ENCODE results near the gene QSOX2.

QSOX2 gene

GRCh38 chr9:136264441-136265405 lies 19.1 kb upstream of the QSOX2 start:
- DNase-seq (ENCODE audit: low spot score) (no peak), ATAC-seq (ENCODE audit: low read depth) (no peak)
- Histone ChIP-seq H3K4me3 (ENCODE audit: severe bottlenecking) (no peak overlapping the region), H3K27ac (ENCODE audit: poor library complexity, severe bottlenecking) (no peak overlapping the region), H3K36me3 (ENCODE audit: low read depth) (no peaks in the 10 kb centered on the region), H3K9me3 (ENCODE audit: severe bottlenecking) (no peaks in the 10 kb centered on the region), H3K4me1 (ENCODE audit: insufficient read depth, poor library complexity, severe bottlenecking) (no peaks in the 10 kb centered on the region), H3K27me3 (ENCODE audit: insufficient read depth, poor library complexity, severe bottlenecking) (peaks cover 4% of the 10 kb centered on the region)
- no peak for TF ChIP-seq CTCF (IDR thresholded peaks at IDR 0.05; ENCODE audit: poor library complexity, severe bottlenecking)

GRCh38 chr9:136264031-136264430 lies 18.4 kb upstream of the QSOX2 start:
- ATAC-seq (ENCODE audit: low read depth) (no peak), DNase-seq (ENCODE audit: low spot score) (no peak)
- Histone ChIP-seq H3K36me3 (ENCODE audit: low read depth) (no peaks in the 10 kb centered on the region), H3K4me1 (ENCODE audit: insufficient read depth, poor library complexity, severe bottlenecking) (no peaks in the 10 kb centered on the region), H3K9me3 (ENCODE audit: severe bottlenecking) (no peaks in the 10 kb centered on the region), H3K27ac (ENCODE audit: poor library complexity, severe bottlenecking) (no peak overlapping the region), H3K27me3 (ENCODE audit: insufficient read depth, poor library complexity, severe bottlenecking) (peaks cover 4% of the 10 kb centered on the region), H3K4me3 (ENCODE audit: severe bottlenecking) (no peak overlapping the region)
- no peak for TF ChIP-seq CTCF (IDR thresholded peaks at IDR 0.05; ENCODE audit: poor library complexity, severe bottlenecking)

GRCh38 chr9:136262671-136263178 lies 17.1 kb upstream of the QSOX2 start:
- H3K36me3 ChIP-seq (ENCODE audit: low read depth): no peaks in the 10 kb centered on the region
- H3K4me1 ChIP-seq (ENCODE audit: insufficient read depth, poor library complexity, severe bottlenecking): no peaks in the 10 kb centered on the region
- TF ChIP-seq CTCF (IDR thresholded peaks at IDR 0.05; ENCODE audit: poor library complexity, severe bottlenecking): no peak
- ATAC-seq (ENCODE audit: low read depth): no peak
- no peak overlapping the region for H3K4me3 ChIP-seq (ENCODE audit: severe bottlenecking)
- H3K9me3 ChIP-seq (ENCODE audit: severe bottlenecking): no peaks in the 10 kb centered on the region
- peaks cover 4% of the 10 kb centered on the region for H3K27me3 ChIP-seq (ENCODE audit: insufficient read depth, poor library complexity, severe bottlenecking)
- DNase-seq (ENCODE audit: low spot score): no peak
- no peak overlapping the region for H3K27ac ChIP-seq (ENCODE audit: poor library complexity, severe bottlenecking)

GRCh38 chr9:136261686-136262430 lies 16.2 kb upstream of the QSOX2 start:
- peaks cover 4% of the 10 kb centered on the region for H3K27me3 ChIP-seq (ENCODE audit: insufficient read depth, poor library complexity, severe bottlenecking)
- H3K9me3 ChIP-seq (ENCODE audit: severe bottlenecking): no peaks in the 10 kb centered on the region
- no peak for DNase-seq (ENCODE audit: low spot score)

More at GRCh38 chr9:136261686-136262430, 16.2 kb upstream of the QSOX2 start:
- no peak for ATAC-seq (ENCODE audit: low read depth)
- no peaks in the 10 kb centered on the region for H3K36me3 ChIP-seq (ENCODE audit: low read depth)
- H3K4me1 ChIP-seq (ENCODE audit: insufficient read depth, poor library complexity, severe bottlenecking): no peaks in the 10 kb centered on the region
- no peak overlapping the region for H3K4me3 ChIP-seq (ENCODE audit: severe bottlenecking)
- no peak overlapping the region for H3K27ac ChIP-seq (ENCODE audit: poor library complexity, severe bottlenecking)
- no peak for TF ChIP-seq CTCF (IDR thresholded peaks at IDR 0.05; ENCODE audit: poor library complexity, severe bottlenecking)
